AG09309 (cell line): ENCODE measurements around the gene D2HGDH.

Source experiments
- DNase-seq: peaks from one replicate; pipeline ENCODE4 v3.0.0-alpha.2; 2010; ENCODE audit warnings: low read depth
- H3K4me3 ChIP-seq: 2 replicates; pipeline ENCODE4 v1.5.1; 2011; ENCODE audit warnings: mild to moderate bottlenecking, low read depth, low read length, moderate library complexity; ENCODE audit not compliant: control insufficient read depth
- CTCF ChIP-seq: IDR thresholded peaks from 2 replicates; pipeline ENCODE4 v1.5.1; 2011; ENCODE audit warnings: mild to moderate bottlenecking, low read depth, low read length, inconsistent platforms; ENCODE audit not compliant: insufficient read depth, control insufficient read depth; ENCODE audit errors: missing control alignments

The D2HGDH gene

GRCh38 chr2:241734467-241735208, at the start of gene D2HGDH:
Gene D2HGDH (plus strand): TSS chr2:241734630. CDS start chr2:241735225, 595 bp downstream.
- H3K4me3 ChIP-seq, result peak within 1 kb of the TSS; percentile 73
- no peak for TF ChIP-seq CTCF
- no peak for DNase-seq

- no peak for DNase-seq
- H3K4me3 ChIP-seq, result peak overlapping the region; percentile 80
- TF ChIP-seq CTCF, result no peak
These were observed 48.1 kb upstream of the D2HGDH start for GRCh38 chr2:241686324-241686649.

GRCh38 chr2:241686650-241687425, 47.6 kb upstream of the D2HGDH start, which contains the start of gene DTYMK:
Gene DTYMK (minus strand): TSS chr2:241686815. CDS start chr2:241686783, 32 bp downstream.
- peak within 1 kb of the TSS; percentile 80 for H3K4me3 ChIP-seq
- DNase-seq, result peak; percentile 63
- TF ChIP-seq CTCF, result no peak

- no peak for TF ChIP-seq CTCF
- no peak overlapping the region for H3K4me3 ChIP-seq
- no peak for DNase-seq
These were observed 45.1 kb upstream of the D2HGDH start for GRCh38 chr2:241689306-241689705.

- H3K4me3 ChIP-seq, result no peak overlapping the region
- DNase-seq, result no peak
- TF ChIP-seq CTCF, result no peak
These were observed 44.2 kb upstream of the D2HGDH start for GRCh38 chr2:241690202-241690717.

GRCh38 chr2:241692448-241692847, 42.0 kb upstream of the D2HGDH start:
- no peak for TF ChIP-seq CTCF
- no peak overlapping the region for H3K4me3 ChIP-seq
- DNase-seq, result no peak
